Tibial artery (tissue), 4 donors: ENCODE results near the gene ADARB2.
"Not testable (repeated sequence)": the region's sequence is repeated elsewhere in the genome, so short reads cannot be mapped to it uniquely, and the experiment has no call there.

ENCODE experiments used
- DNase-seq, 2 donors: peaks; one replicate each; pipeline ENCODE4 v3.0.0-alpha.2; 2019
- H3K27ac ChIP-seq, 2 donors: fragments of 200-600 bp; sonication (generic) in 1 of 2; 1 replicate in 1 of 2; 2 replicates in 1 of 2; pipeline ENCODE4 v1.5.1; 2018 to 2019; ENCODE audit warnings: mild to moderate bottlenecking in 1 of 2
- H3K27me3 ChIP-seq, 2 donors: fragments of 200-600 bp; sonication (generic) in 1 of 2; one replicate each; pipeline versions ENCODE4 v1.5.1 to v1.6.0; 2016 to 2019
- H3K36me3 ChIP-seq, 3 donors: fragments of 200-600 bp; sonication (generic) in 2 of 3; one replicate each; pipeline ENCODE4 v1.5.1; 2016 to 2019; ENCODE audit warnings: mild to moderate bottlenecking in 2 of 3
- H3K4me1 ChIP-seq, 4 donors: fragments of 200-600 bp; sonication (generic) in 2 of 4; 1 replicate in 3 of 4; 2 replicates in 1 of 4; pipeline ENCODE4 v1.5.1; 2016 to 2019
- H3K4me3 ChIP-seq, 2 donors: fragments of 200-600 bp; sonication (generic) in 1 of 2; 1 replicate in 1 of 2; 2 replicates in 1 of 2; pipeline ENCODE4 v1.5.1; 2018 to 2019; ENCODE audit warnings: mild to moderate bottlenecking in 2 of 2
- H3K9me3 ChIP-seq, 3 donors: fragments of 200-600 bp; sonication (generic) in 1 of 3; one replicate each; pipeline ENCODE4 v1.5.1; 2016 to 2019
- intact Hi-C: fragments of 100-400 bp; cut with DNase I; formaldehyde crosslinking; loops from one replicate; pipeline ENCODE4 v1.15.0; 2023; ENCODE audit warnings: low total_unique reads
- TF ChIP-seq, protein P1 (sequence below), 2 experiments: fragments of 200-600 bp in 1 of 2; fragments of 450-650 bp in 1 of 2; IDR thresholded peaks; one replicate each; pipeline ENCODE4 v1.5.1; 2017 to 2019; ENCODE audit warnings: antibody characterized with exemption in 2 of 2, mild to moderate bottlenecking in 1 of 2, moderate library complexity in 1 of 2

Gene ADARB2

DNA sequence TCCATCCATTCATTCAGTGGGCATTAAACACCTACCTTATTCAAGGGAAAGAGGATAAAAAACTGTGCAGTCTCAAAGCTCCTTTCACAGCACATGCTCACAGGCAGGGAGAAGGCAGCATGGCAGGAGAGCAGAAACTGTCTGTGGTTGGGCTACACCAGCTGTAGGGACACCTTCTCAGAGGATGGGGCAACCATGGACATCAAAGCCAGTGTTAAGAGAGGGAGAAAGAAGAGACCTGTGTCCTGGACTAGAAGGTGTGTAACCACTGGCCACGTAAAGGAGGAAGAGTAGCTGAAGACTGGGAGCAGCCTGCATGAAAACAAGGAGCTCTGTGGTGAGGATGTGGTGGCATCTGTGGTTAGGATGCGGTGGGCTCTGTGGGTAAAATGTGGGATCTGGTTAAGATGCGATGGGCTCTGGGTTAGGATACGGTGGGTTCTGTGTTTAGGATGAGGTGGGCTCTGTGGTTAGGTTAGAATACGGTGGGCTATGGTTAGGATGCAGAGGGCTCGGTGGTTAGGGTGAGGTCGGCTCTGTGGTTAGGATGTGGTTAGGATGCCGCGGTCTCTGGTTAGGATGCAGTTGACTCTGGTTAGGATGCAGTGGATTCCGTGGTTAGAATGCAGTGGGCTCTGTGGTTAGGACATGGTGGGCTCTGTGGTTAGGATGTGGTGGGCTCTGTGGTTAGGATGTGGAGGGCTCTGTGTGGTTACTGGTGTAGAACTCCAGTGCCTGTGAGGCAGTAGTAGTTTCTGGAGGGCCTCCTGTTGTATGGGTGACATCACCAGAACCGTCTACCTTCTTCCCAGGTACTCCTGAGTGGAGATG, 483.6 kb downstream of the ADARB2 start:
- Histone ChIP-seq H3K9me3 (no peaks in the 10 kb centered on the region), H3K36me3 (no peaks in the 10 kb centered on the region), H3K4me3 (no peak overlapping the region), H3K27me3 (peaks cover 0 to 19% of the 10 kb centered on the region in 2 donors), H3K27ac (no peak overlapping the region), H3K4me1 (no peaks in the 10 kb centered on the region)
- TF ChIP-seq, protein P1, sequence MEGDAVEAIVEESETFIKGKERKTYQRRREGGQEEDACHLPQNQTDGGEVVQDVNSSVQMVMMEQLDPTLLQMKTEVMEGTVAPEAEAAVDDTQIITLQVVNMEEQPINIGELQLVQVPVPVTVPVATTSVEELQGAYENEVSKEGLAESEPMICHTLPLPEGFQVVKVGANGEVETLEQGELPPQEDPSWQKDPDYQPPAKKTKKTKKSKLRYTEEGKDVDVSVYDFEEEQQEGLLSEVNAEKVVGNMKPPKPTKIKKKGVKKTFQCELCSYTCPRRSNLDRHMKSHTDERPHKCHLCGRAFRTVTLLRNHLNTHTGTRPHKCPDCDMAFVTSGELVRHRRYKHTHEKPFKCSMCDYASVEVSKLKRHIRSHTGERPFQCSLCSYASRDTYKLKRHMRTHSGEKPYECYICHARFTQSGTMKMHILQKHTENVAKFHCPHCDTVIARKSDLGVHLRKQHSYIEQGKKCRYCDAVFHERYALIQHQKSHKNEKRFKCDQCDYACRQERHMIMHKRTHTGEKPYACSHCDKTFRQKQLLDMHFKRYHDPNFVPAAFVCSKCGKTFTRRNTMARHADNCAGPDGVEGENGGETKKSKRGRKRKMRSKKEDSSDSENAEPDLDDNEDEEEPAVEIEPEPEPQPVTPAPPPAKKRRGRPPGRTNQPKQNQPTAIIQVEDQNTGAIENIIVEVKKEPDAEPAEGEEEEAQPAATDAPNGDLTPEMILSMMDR (IDR thresholded peaks at IDR 0.05): no peak
- intact Hi-C loops: no loop called here
- DNase-seq: no peak

DNA sequence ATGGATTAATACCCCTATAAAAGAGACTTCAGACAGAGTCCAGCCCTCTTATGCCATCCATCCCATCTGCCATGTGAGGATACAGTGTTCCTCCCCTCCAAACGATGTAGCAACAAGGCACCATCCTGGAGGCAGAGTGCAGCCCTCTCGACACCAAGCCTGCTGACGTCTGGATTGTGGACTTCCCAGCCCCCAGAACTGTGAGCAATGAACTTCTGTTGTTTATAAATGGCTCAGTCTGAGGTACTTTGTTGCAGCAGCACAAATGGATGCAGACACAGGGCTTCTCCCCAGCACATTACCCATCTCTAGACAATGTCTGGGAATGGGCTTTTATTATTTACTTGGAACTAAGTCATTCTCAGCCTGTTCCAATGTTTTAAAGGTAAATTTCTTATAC, 485.6 kb downstream of the ADARB2 start:
- TF ChIP-seq, protein P1 (IDR thresholded peaks at IDR 0.05): no peak
- DNase-seq: no peak
- H3K27me3 ChIP-seq: peaks cover 0 to 23% of the 10 kb centered on the region in 2 donors

DNA sequence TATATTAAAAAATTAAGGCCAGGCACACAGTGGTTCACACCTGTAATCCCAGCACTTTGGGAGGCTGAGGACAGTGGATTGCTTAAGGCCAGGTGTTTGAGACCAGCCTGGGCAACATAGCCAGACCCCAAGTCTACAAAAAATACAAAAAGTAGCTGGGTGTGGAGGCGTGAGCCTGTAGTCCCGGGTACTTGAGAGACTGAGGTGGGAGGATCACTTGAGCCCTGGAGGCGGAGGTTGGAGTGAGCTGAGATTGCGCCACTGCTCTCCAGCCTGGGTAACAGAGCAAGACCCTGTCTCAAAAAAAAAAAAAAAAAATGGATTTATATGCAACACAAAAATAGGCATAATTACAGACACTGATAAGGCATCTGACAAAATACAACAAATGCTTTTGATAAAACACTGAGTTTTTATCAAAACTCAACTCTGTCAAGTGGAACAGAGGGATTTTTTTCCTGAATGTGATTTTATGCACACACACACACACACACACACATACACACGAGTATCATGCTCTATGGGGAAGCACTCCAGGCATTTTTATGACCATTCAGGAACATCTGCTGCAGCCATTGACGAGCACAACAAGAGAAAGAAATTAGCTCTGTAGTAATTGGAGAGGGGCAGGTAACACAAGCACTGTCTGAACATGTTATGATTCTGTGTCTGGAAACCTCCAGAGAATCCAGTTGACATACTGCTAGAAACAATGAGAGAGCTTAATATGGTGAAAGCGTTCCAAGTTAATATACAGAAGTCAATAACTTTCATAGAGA, 488.0 kb downstream of the ADARB2 start:
- Histone ChIP-seq H3K4me3 (no peak overlapping the region), H3K9me3 (peaks cover 0 to 3% (median 0%) of the 10 kb centered on the region in 3 donors), H3K27ac (no peak overlapping the region), H3K27me3 (peaks cover 0 to 23% of the 10 kb centered on the region in 2 donors), H3K4me1 (no peaks in the 10 kb centered on the region), H3K36me3 (no peaks in the 10 kb centered on the region)
- intact Hi-C loops: no loop called here
- TF ChIP-seq, protein P1 (IDR thresholded peaks at IDR 0.05): no peak
- DNase-seq: no peak

More for the DNA sequence above, 485.6 kb downstream of the ADARB2 start:
- no peaks in the 10 kb centered on the region for H3K4me1 ChIP-seq
- intact Hi-C loops: no loop called here
- no peaks in the 10 kb centered on the region for H3K36me3 ChIP-seq
- H3K27ac ChIP-seq: no peak overlapping the region
- no peaks in the 10 kb centered on the region for H3K9me3 ChIP-seq
- no peak overlapping the region for H3K4me3 ChIP-seq

DNA sequence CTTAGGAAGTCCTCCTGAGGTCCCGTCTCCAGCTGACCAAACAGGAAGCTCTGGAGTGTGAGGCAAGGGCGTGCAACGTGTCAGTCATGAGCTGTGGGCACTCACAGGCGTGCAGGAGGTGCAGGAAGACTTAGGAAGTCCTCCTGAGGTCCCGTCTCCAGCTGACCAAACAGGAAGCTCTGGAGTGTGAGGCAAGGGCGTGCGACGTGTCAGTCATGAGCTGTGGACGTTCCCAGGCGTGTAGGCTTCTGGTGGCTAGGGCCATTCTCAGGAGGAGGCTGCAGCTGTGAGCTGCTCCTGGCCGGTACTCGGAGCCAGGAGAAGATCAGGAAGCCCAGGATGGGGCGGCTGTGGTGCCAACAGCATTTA, 489.1 kb downstream of the ADARB2 start:
- H3K9me3 ChIP-seq, H3K36me3 ChIP-seq, H3K4me1 ChIP-seq, DNase-seq, intact Hi-C loops, H3K27ac ChIP-seq, H3K4me3 ChIP-seq: not testable (repeated sequence)
- peaks cover 0 to 18% of the 10 kb centered on the region in 2 donors for H3K27me3 ChIP-seq

DNA sequence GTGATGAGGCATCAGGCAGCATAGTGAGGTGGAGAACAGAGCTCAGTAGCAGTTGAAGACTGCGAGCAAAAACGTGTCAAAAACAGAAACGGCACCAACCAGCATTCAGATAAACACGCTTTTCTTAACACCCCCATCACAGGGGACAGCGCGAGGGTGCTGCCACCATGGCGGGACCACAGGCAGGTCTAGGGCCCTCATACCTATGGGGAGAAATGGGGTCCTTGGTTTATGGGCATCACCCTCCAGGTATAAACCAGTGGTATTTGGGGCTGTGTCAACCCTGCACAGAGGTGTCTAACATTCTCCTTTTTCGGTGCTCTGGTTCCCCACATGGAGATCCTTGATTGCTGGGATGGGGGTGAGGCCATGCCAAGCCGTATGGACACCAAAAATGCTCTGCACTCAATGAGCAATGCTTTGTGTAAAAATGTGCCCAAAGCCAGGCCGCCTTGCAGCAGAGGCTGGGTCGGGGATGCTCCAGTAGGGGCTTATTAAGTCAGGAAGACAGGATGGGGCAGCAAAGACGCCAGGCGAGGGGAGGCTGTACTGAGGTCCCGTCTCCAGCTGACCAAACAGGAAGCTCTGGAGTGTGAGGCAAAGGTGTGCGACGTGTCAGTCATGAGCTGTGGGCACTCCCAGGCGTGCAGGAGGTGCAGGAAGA, 489.6 kb downstream of the ADARB2 start:
- no peaks in the 10 kb centered on the region for H3K36me3 ChIP-seq
- H3K4me1 ChIP-seq: peaks cover 0 to 3% (median 0%) of the 10 kb centered on the region in 4 donors
- no peak overlapping the region for H3K4me3 ChIP-seq
- H3K27ac ChIP-seq: no peak overlapping the region
- TF ChIP-seq, protein P1 (IDR thresholded peaks at IDR 0.05): no peak
- DNase-seq: no peak
- intact Hi-C loops: no loop called here
- peaks cover 0 to 18% of the 10 kb centered on the region in 2 donors for H3K27me3 ChIP-seq
- H3K9me3 ChIP-seq: peaks cover 0 to 3% (median 0%) of the 10 kb centered on the region in 3 donors
